ENCODE results near the gene KRT12. TPM values are rescaled to one million over a fixed set of nuclear protein-coding genes. Genes with fewer than 3 reads are reported as not detected.

KRT12 gene
- total and polyA plus RNA-seq, 9 of the 15 experiments (the other 6 are each of a cell fraction or from before 2014, with no cell fraction given), result 0.18 to 7.0 (median 2.2) TPM

DNA sequence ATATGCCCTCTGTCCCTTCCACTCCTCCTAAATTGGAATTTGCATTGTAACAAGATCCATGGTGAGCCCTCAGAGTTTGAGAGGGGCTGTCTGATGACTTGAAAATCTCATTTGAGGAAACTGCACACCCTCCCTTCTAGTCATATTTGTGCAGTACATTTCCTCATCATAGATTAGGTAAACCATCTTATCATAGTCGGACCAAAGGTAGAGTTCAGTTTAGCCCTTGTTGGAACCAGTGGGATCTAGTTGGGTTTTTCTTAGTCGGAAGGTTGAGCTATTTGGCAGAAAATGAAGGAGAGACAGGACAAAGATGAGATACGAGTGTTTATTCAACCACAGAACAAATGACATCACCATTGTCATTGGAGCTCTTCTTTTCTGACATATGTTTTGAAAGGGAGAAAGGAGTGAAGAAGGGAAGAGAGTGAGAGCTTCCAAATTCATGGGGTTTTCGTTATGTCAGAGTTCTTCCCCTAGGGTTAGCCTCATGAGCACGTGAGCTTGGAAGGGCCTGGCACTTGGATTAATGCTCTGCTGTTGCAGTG is 33.9 kb upstream of the KRT12 start:
- in situ Hi-C loops (cut with MboI), result loop anchor here (10.0 kb wide), 1 partner anchor 96 kb away; no protein-coding TSS in a partner anchor
- no peaks in the 10 kb centered on the region; a peak in 1 of 5 replicates for H3K4me1 ChIP-seq (replicated peaks in 1 of 2; ENCODE audit: control insufficient read depth in 2 of 2, insufficient read depth in 2 of 2, low read length in 2 of 2)

More for the DNA sequence above, 33.9 kb upstream of the KRT12 start:
- Histone ChIP-seq H3K4me2 (ENCODE audit: insufficient read depth, low read length) (no peak overlapping the region), H4K20me1 (replicated peaks; ENCODE audit: control insufficient read depth, insufficient read depth, low read length) (0 out of 2 replicates have a peak, but pooled peaks cover 2% of the 10 kb centered on the region), H3K27me3 (ENCODE audit: control insufficient read depth in 2 of 2, insufficient read depth in 2 of 2, low read length in 2 of 2) (peaks cover 25 to 42% of the 10 kb centered on the region in 2 experiments), H3K9me1 (ENCODE audit: control insufficient read depth, insufficient read depth, low read length) (no peaks in the 10 kb centered on the region), H3K79me2 (ENCODE audit: control insufficient read depth, insufficient read depth, low read length) (no peaks in the 10 kb centered on the region), H3K4me3 (no peak overlapping the region), H3K9ac (ENCODE audit: insufficient read depth in 1 of 2, low read depth in 2 of 2, low read length in 2 of 2) (no peak overlapping the region), H3K27ac (ENCODE audit: extremely low read depth, low read depth, low read length) (no peak overlapping the region), H2AFZ (ENCODE audit: low read depth, low read length) (no peak overlapping the region), H3K9me3 (replicated peaks; ENCODE audit: control insufficient read depth, insufficient read depth, low read depth, low read length) (no peaks in the 10 kb centered on the region), H3K36me3 (ENCODE audit: control insufficient read depth, insufficient read depth, low read length) (no peaks in the 10 kb centered on the region)
- TF ChIP-seq ZEB2 (IDR thresholded peaks at IDR 0.05), result no peak
- TF ChIP-seq, protein P1, sequence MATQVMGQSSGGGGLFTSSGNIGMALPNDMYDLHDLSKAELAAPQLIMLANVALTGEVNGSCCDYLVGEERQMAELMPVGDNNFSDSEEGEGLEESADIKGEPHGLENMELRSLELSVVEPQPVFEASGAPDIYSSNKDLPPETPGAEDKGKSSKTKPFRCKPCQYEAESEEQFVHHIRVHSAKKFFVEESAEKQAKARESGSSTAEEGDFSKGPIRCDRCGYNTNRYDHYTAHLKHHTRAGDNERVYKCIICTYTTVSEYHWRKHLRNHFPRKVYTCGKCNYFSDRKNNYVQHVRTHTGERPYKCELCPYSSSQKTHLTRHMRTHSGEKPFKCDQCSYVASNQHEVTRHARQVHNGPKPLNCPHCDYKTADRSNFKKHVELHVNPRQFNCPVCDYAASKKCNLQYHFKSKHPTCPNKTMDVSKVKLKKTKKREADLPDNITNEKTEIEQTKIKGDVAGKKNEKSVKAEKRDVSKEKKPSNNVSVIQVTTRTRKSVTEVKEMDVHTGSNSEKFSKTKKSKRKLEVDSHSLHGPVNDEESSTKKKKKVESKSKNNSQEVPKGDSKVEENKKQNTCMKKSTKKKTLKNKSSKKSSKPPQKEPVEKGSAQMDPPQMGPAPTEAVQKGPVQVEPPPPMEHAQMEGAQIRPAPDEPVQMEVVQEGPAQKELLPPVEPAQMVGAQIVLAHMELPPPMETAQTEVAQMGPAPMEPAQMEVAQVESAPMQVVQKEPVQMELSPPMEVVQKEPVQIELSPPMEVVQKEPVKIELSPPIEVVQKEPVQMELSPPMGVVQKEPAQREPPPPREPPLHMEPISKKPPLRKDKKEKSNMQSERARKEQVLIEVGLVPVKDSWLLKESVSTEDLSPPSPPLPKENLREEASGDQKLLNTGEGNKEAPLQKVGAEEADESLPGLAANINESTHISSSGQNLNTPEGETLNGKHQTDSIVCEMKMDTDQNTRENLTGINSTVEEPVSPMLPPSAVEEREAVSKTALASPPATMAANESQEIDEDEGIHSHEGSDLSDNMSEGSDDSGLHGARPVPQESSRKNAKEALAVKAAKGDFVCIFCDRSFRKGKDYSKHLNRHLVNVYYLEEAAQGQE (IDR thresholded peaks at IDR 0.05; ENCODE audit: borderline replicate concordance), result peak; percentile 19; the same call in 1 of the 2 replicates
- TF ChIP-seq, protein P1 (CRISPR knock-in tag; IDR thresholded peaks at IDR 0.05; ENCODE audit: low read depth), result no peak
- TF ChIP-seq, protein P2, sequence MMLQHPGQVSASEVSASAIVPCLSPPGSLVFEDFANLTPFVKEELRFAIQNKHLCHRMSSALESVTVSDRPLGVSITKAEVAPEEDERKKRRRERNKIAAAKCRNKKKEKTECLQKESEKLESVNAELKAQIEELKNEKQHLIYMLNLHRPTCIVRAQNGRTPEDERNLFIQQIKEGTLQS (IDR thresholded peaks at IDR 0.05), result peak; percentile 63
- TF ChIP-seq, protein P2 (CRISPR knock-in tag; conservative IDR thresholded peaks at IDR 0.05), result no peak
- no peak for DNase-seq (ENCODE audit: extremely low read depth in 1 of 4, low spot score in 3 of 4)
- CTCF ChIA-PET (ENCODE audit: low intra/inter-chr PET ratio), result no interaction called here
- intact Hi-C loops (cut with micrococcal nuclease), result loop anchor here (10.0 kb wide), 2 partner anchors 286 to 594 kb away; no protein-coding TSS in a partner anchor
- POLR2A ChIA-PET, result no interaction called here
- ATAC-seq, result no peak
- no TSS peak for BruUV-seq (replicated peaks)
- 1% methylated on average over 5 of the region's 5 CpGs for WGBS (ENCODE audit: insufficient coverage, low coverage, missing lambda C conversion rate)
- FAIRE-seq, result no peak
